ENCODE data around the gene DDX53. TPM values are rescaled to one million over a fixed set of nuclear protein-coding genes. Genes with fewer than 3 reads are reported as not detected.

DDX53 gene
- total RNA-seq, 1 donor from 2014 or later: not detected

DNA sequence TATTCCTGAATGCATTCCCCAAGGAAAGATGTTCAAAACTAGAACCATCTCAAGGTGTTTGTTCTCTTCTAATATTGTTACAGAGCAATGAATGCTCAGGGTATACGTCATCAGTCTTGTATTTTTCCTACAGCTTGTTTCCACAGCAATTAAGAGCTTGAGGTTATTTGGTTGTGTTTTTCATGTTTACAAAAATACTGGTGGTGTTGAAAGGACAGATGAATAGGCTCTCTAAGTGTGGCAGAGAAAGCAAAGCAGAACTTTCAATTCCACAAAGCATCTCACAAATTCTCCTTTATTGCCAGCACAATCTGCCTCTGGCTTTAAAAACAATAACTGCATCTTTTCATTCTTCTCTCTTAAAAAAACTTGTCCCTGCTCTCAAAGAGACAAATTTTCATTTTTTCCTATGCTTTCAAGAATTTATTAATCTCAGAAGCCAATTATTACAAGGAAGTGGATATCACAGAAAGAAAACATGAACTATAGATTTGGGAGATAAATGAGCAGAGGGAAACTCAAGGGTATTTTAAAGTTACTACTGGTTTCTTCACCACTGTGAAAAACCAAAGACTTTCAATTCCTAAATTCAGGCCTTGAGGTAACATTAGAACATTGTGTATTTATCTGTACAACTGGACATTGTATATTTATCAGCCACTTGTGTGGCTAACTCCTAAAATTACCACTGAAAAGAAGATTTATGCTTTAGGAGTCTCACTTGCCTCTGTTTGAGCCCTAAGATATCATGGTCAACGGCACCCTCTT, 49.2 kb downstream of the DDX53 start:
- intact Hi-C loops (cut with micrococcal nuclease): no loop called here

DNA sequence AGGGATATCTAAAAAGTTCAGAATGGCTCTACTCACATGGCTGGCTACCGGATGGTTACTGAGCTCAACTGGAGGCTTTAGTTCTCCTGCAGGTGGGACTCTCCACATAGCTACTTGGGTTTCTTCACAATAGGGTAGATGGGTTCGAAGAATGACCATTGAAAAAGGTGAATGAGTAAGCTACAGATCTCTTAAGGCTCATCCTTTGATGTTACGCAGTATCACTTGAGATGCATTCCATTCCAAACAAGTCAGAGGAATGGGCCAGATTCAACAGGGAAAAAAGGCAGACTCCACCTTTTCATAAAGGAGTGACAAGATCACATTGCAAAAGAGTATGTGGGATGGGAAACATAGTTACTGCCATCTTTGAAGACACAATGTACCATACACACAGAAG, 52.6 kb downstream of the DDX53 start:
- intact Hi-C loops (cut with micrococcal nuclease): no loop called here
